Fibroblast of the conjunctiva (primary cell): ENCODE measurements around the gene VAT1.

Experiments
- DNase-seq: peaks from one replicate; pipeline ENCODE4 v3.0.0-alpha.2; 2010; ENCODE audit warnings: low read depth

VAT1 gene

GRCh38 chr17:43027091-43028032 is 5.2 kb upstream of the VAT1 start:
- no peak for DNase-seq

GRCh38 chr17:43026595-43026994 is 4.4 kb upstream of the VAT1 start:
- DNase-seq = no peak

- DNase-seq = no peak
Observed at GRCh38 chr17:43025766-43026537, 3.8 kb upstream of the VAT1 start.

GRCh38 chr17:43025290-43025657 is 3.1 kb upstream of the VAT1 start:
- DNase-seq = no peak

- DNase-seq = peak; percentile 94
Observed at GRCh38 chr17:43024407-43025289, 2.5 kb upstream of the VAT1 start, which contains the start of gene RND2. Gene RND2 (plus strand): TSS chr17:43025231. CDS start chr17:43025348, 117 bp downstream.

- DNase-seq = peak; percentile 51
Observed at GRCh38 chr17:43020789-43021740, 1.1 kb downstream of the VAT1 start.

- DNase-seq = no peak
Observed at GRCh38 chr17:43020030-43020621, 2.1 kb downstream of the VAT1 start.

GRCh38 chr17:43019418-43019817 is 2.8 kb downstream of the VAT1 start:
- no peak for DNase-seq

- DNase-seq = no peak
Observed at GRCh38 chr17:43018932-43019331, 3.3 kb downstream of the VAT1 start.

GRCh38 chr17:43018008-43018853 is 4.0 kb downstream of the VAT1 start:
- DNase-seq = no peak

- no peak for DNase-seq
Observed at GRCh38 chr17:43016216-43016615, 6.0 kb downstream of the VAT1 start.

GRCh38 chr17:43015579-43015978 is 6.6 kb downstream of the VAT1 start:
- DNase-seq = no peak

GRCh38 chr17:43014649-43015542 is 7.3 kb downstream of the VAT1 start:
- DNase-seq = no peak

GRCh38 chr17:43014020-43014648 is 8.1 kb downstream of the VAT1 start:
- no peak for DNase-seq

- no peak for DNase-seq
Observed at GRCh38 chr17:43013296-43013695, 8.9 kb downstream of the VAT1 start.

GRCh38 chr17:43011728-43012472 is 10.3 kb downstream of the VAT1 start:
- DNase-seq = no peak

GRCh38 chr17:43010667-43011308 is 11.4 kb downstream of the VAT1 start:
- DNase-seq = no peak
